Transverse colon (tissue), 4 donors: ENCODE data around the gene FKTN. TPM values are rescaled to one million over a fixed set of nuclear protein-coding genes. Genes with fewer than 3 reads are reported as not detected.
"Not testable (repeated sequence)": the region's sequence is repeated elsewhere in the genome, so short reads cannot be mapped to it uniquely, and the experiment has no call there.

Experiments used
- DNase-seq: peaks from one replicate; pipeline ENCODE4 v3.0.0-alpha.2; 2019
- H3K27ac ChIP-seq, 4 donors: fragments of 200-600 bp; sonication (generic); 2 replicates each; pipeline ENCODE4 v1.5.1; 2016 to 2018; ENCODE audit warnings: inconsistent platforms in 4 of 4
- H3K27me3 ChIP-seq: fragments of 200-600 bp; sonication (generic); 2 replicates; pipeline ENCODE4 v1.5.1; 2017; ENCODE audit warnings: inconsistent platforms
- H3K36me3 ChIP-seq, 4 donors: fragments of 200-600 bp; sonication (generic); 2 replicates each; pipeline ENCODE4 v1.5.1; 2017 to 2019; ENCODE audit warnings: inconsistent platforms in 4 of 4
- H3K4me1 ChIP-seq, 4 donors: fragments of 200-600 bp; sonication (generic); 2 replicates each; pipeline ENCODE4 v1.5.1; 2017 to 2020; ENCODE audit warnings: inconsistent platforms in 4 of 4
- H3K4me3 ChIP-seq, 4 donors: fragments of 200-600 bp; sonication (generic); 1 replicate in 1 of 4; 2 replicates in 3 of 4; pipeline versions ENCODE4 v1.5.1 to v1.6.1; 2017 to 2019; ENCODE audit warnings: inconsistent platforms in 4 of 4
- H3K9me3 ChIP-seq, 2 donors: fragments of 200-600 bp; sonication (generic); 2 replicates each; pipeline ENCODE4 v1.5.1; 2017 to 2019; ENCODE audit warnings: inconsistent platforms in 2 of 2
- EP300 ChIP-seq: sonication (generic); formaldehyde crosslinking; IDR thresholded peaks from one replicate; pipeline ENCODE4 v1.6.1; 2017; ENCODE audit warnings: antibody characterized with exemption, low read depth
- POLR2A ChIP-seq: fragments of 450-650 bp; IDR thresholded peaks from one replicate; pipeline ENCODE4 v1.6.1; 2016; ENCODE audit warnings: antibody characterized with exemption, mild to moderate bottlenecking, moderate library complexity
- POLR2AphosphoS5 ChIP-seq, 3 donors: sonication (generic); formaldehyde crosslinking; IDR thresholded peaks; one replicate each; pipeline ENCODE4 v1.6.1; 2016; ENCODE audit warnings: antibody characterized with exemption in 3 of 3
- WGBS, 2 donors: methylation state at CpG; one replicate each; pipeline ENCODE4 v1.1.5; 2018; ENCODE audit warnings: low coverage in 1 of 2; 5-methylcytosine and 5-hydroxymethylcytosine counted together
- in situ Hi-C, 4 donors: fragments of 200-750 bp; cut with MboI; loops; one replicate each; pipeline versions ENCODE4 v1.15.0 to v1.15.1; 2017; ENCODE audit warnings: low sequenced_read_pairs in 3 of 4, low pct_ligation_motif_present in 1 of 4, low pct_unique_long_range_greater_than_20kb in 1 of 4
- intact Hi-C: fragments of 100-400 bp; cut with DNase I; formaldehyde crosslinking; loops from one replicate; pipeline ENCODE4 v1.15.1; 2023; ENCODE audit warnings: low total_unique reads
- total RNA-seq, 4 donors: library from RNA; depleted of rRNA; stranded (reverse); fragments of >200 nt; gene quantifications; one replicate each; pipeline ENCODE4 v1.1.0, GENCODE V29; 2016
- TF ChIP-seq, protein P1 (sequence below), 5 experiments: fragments of 200-600 bp in 3 of 5; fragments of 450-650 bp in 2 of 5; sonication (generic) in 3 of 5; IDR thresholded peaks; 1 replicate in 2 of 5; 2 replicates in 3 of 5; pipeline ENCODE4 v1.5.1; 2016 to 2017; ENCODE audit warnings: antibody characterized with exemption in 5 of 5, inconsistent platforms in 3 of 5, mild to moderate bottlenecking in 2 of 5, moderate library complexity in 1 of 5

FKTN gene
- total RNA-seq, 4 donors from 2014 or later = 6.7 to 15.1 (median 14.5) TPM

DNA sequence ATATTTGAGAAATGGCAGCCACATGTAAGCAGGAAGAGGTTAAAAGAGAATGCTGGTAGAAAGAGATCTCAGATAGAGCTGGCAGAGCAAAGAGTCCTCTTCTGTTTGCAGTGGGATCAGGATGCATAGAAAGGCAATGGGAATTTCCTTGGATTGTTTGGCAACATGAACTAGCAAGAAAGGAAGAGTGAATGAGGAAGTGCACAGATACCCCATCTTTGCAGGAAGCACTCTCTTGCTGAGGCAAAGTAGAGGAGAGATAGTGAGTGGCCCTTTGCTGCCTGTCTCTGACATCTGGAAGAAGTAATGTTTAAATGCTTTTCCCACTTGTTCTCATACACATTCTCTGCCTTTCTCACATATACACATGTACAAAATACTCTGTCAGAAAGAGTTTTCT lies 14.5 kb downstream of the FKTN start:
- in situ Hi-C loops (no loop called here), intact Hi-C loops (no loop called here)
- H3K4me1 ChIP-seq = no peaks in the 10 kb centered on the region
- H3K27me3 ChIP-seq = no peaks in the 10 kb centered on the region
- DNase-seq = no peak
- no peak overlapping the region for H3K4me3 ChIP-seq
- H3K27ac ChIP-seq = no peak overlapping the region
- peaks cover 0 to 17% (median 2%) of the 10 kb centered on the region in 4 donors for H3K36me3 ChIP-seq
- TF ChIP-seq POLR2AphosphoS5 (IDR thresholded peaks at IDR 0.05) (no peak), EP300 (no peak), POLR2A (no peak)
- TF ChIP-seq, protein P1, sequence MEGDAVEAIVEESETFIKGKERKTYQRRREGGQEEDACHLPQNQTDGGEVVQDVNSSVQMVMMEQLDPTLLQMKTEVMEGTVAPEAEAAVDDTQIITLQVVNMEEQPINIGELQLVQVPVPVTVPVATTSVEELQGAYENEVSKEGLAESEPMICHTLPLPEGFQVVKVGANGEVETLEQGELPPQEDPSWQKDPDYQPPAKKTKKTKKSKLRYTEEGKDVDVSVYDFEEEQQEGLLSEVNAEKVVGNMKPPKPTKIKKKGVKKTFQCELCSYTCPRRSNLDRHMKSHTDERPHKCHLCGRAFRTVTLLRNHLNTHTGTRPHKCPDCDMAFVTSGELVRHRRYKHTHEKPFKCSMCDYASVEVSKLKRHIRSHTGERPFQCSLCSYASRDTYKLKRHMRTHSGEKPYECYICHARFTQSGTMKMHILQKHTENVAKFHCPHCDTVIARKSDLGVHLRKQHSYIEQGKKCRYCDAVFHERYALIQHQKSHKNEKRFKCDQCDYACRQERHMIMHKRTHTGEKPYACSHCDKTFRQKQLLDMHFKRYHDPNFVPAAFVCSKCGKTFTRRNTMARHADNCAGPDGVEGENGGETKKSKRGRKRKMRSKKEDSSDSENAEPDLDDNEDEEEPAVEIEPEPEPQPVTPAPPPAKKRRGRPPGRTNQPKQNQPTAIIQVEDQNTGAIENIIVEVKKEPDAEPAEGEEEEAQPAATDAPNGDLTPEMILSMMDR (IDR thresholded peaks at IDR 0.05) = no peak
- no peaks in the 10 kb centered on the region for H3K9me3 ChIP-seq

DNA sequence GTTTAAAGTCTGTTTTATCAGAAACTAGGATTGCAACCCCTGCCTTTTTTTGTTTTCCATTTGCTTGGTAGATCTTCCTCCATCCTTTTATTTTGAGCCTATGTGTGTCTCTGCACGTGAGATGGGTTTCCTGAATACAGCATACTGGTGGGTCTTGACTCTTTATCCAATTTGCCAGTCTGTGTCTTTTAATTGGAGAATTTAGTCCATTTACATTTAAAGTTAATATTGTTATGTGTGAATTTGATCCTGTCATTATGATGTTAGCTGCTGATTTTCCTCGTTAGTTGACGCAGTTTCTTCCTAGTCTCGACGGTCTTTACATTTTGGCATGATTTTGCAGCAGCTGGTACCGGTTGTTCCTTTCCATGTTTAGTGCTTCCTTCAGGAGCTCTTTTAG lies 22.0 kb downstream of the FKTN start:
- H3K27ac ChIP-seq, intact Hi-C loops, in situ Hi-C loops, H3K4me1 ChIP-seq, H3K27me3 ChIP-seq, H3K36me3 ChIP-seq, H3K4me3 ChIP-seq, H3K9me3 ChIP-seq, DNase-seq: not testable (repeated sequence)
- WGBS, 2 donors = 99 to 100% methylated on average over 1 to 6 of the region's 6 CpGs

DNA sequence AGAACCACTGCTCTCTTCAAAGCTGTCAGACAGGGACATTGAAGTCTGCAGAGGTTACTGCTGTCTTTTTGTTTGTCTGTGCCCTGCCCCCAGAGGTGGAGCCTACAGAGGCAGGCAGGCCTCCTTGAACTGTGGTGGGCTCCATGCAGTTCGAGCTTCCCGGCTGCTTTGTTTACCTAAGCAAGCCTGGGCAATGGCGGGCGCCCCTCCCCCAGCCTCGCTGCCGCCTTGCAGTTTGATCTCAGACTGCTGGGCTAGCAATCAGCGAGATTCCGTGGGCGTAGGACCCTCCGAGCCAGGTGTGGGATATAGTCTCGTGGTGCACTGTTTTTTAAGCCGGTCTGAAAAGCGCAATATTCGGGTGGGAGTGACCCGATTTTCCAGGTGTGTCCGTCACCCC lies 23.6 kb downstream of the FKTN start:
- H3K4me1 ChIP-seq, H3K36me3 ChIP-seq, in situ Hi-C loops, DNase-seq, H3K4me3 ChIP-seq, intact Hi-C loops, H3K9me3 ChIP-seq, H3K27me3 ChIP-seq, H3K27ac ChIP-seq: not testable (repeated sequence)
- WGBS, 2 donors = 91% methylated on average over 16 of the region's 16 CpGs; no CpG with 5 or more reads in 1 of the 2 donors

DNA sequence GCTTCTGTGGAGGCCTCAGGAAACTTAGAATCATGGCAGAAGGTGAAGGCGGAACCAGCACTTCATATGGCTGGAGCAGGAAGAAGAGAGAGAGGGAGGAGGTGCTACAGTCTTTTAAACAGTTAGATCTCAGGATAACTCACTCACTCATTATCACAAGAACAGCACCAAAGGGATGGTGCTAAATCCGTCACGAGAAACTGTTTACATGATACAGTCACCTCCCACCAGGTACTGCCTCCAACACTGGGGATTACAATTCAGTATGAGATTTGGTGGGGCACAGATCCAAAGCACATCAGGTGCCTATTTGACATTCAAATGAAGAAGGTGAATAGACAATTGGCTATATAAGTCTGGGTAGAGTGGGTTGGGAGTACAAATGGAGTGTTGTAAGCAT lies 35.2 kb downstream of the FKTN start:
- Histone ChIP-seq H3K9me3 (peaks cover 4 to 8% of the 10 kb centered on the region in 2 donors), H3K4me1 (no peaks in the 10 kb centered on the region), H3K27me3 (no peaks in the 10 kb centered on the region), H3K36me3 (peaks cover 0 to 17% (median 0%) of the 10 kb centered on the region in 4 donors), H3K27ac (no peak overlapping the region), H3K4me3 (no peak overlapping the region)
- DNase-seq = no peak
- intact Hi-C loops (no loop called here), in situ Hi-C loops (no loop called here)
- TF ChIP-seq POLR2AphosphoS5 (IDR thresholded peaks at IDR 0.05) (no peak), EP300 (no peak), POLR2A (no peak)
- TF ChIP-seq, protein P1 (IDR thresholded peaks at IDR 0.05) = no peak
- 81% methylated on average over 3 of the region's 3 CpGs; no CpG with 5 or more reads in 1 of the 2 donors for WGBS, 2 donors

DNA sequence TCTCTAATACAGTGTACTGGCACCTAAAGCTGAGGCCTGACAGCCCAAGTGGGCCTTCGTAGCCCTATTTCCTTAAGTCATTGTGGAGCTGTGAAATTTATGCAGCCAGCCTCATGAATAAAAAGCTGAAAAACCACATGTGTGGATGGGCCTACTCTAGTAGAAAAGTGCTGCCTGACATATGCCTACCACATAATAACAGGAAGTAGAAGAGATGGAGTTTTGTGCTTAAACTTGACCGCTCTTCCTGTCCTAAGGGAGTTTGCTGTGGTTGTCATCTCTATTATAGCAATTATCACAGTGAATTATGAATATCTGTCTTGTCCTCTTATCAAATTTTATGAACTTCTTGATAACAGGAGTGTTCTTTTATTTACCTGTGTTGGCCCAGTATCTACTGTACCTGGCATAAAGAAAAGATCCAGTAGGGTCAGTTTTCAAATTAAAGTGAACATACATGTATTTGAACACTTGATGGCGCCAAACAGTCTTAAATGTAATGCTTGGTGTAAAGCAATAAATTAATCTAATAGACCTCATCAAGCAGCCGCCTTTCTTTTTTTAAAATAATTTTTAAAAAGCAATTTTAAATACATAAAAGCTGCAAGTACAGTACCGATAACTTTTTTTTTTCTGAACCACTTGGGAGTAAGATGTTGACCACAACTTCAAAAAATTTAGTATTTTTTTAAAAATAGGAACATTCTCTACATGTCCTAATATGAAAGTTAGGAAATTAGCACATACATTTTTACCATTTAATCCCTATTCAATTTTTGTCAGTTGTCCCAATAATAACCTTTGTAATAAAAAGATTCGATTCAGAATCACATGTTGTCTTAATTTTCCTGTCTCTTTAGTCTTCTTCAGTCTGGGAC lies 51.0 kb downstream of the FKTN start:
- 62 to 67% methylated on average over 6 of the region's 6 CpGs for WGBS, 2 donors
- no peak for DNase-seq
- in situ Hi-C loops = loop anchor here in 1 of 4 donors (25.0 kb wide), 2 partner anchors 103 to 278 kb away; no protein-coding TSS in a partner anchor

More for the DNA sequence above, 51.0 kb downstream of the FKTN start:
- intact Hi-C loops = loop anchor here (10.0 kb wide), 1 partner anchor 106 kb away; no protein-coding TSS in a partner anchor
- H3K4me1 ChIP-seq = no peaks in the 10 kb centered on the region
- H3K27ac ChIP-seq = no peak overlapping the region
- H3K27me3 ChIP-seq = no peaks in the 10 kb centered on the region
- peaks cover 0 to 4% (median 2%) of the 10 kb centered on the region in 4 donors for H3K36me3 ChIP-seq
- no peaks in the 10 kb centered on the region for H3K9me3 ChIP-seq
- no peak overlapping the region for H3K4me3 ChIP-seq
- TF ChIP-seq EP300 (no peak), POLR2AphosphoS5 (IDR thresholded peaks at IDR 0.05) (no peak), POLR2A (no peak)
- TF ChIP-seq, protein P1 (IDR thresholded peaks at IDR 0.05) = peak; percentile 49 to 58 (median 53)
